Vagina (tissue), 2 donors: ENCODE results near the gene SPHKAP.

ENCODE experiments used
- CTCF ChIP-seq, 3 experiments: fragments of 450-650 bp in 2 of 3; fragments of 200-600 bp in 1 of 3; sonication (generic) in 1 of 3; IDR thresholded peaks; one replicate each; pipeline ENCODE4 v1.5.1; 2017 to 2019; ENCODE audit warnings: antibody characterized with exemption in 3 of 3, mild to moderate bottlenecking in 2 of 3, moderate library complexity in 2 of 3
- POLR2A ChIP-seq, 2 donors: fragments of 450-650 bp; IDR thresholded peaks; one replicate each; pipeline ENCODE4 v1.6.1; 2017; ENCODE audit warnings: antibody characterized with exemption in 2 of 2, mild to moderate bottlenecking in 2 of 2, moderate library complexity in 2 of 2
- POLR2AphosphoS5 ChIP-seq, 2 donors: sonication (generic); formaldehyde crosslinking; IDR thresholded peaks; one replicate each; pipeline ENCODE4 v1.9.0; 2017; ENCODE audit warnings: antibody characterized with exemption in 2 of 2, mild to moderate bottlenecking in 2 of 2, low read depth in 1 of 2; ENCODE audit not compliant: insufficient read depth in 1 of 2

- no peak for TF ChIP-seq POLR2AphosphoS5 (IDR thresholded peaks at IDR 0.05; ENCODE audit: insufficient read depth in 1 of 2, low read depth in 1 of 2)
- TF ChIP-seq CTCF (IDR thresholded peaks at IDR 0.05), result no peak
- no peak for TF ChIP-seq POLR2A (IDR thresholded peaks at IDR 0.05)
Observed at GRCh38 chr2:228056293-228057097, 125.0 kb downstream of the SPHKAP start.
